ENCODE measurements around the gene PLEKHO2. TPM values are rescaled to one million over a fixed set of nuclear protein-coding genes. Genes with fewer than 3 reads are reported as not detected.

The PLEKHO2 gene
- total and polyA plus RNA-seq, 2 experiments from 2014 or later = 30.7 to 35.3 TPM

GRCh38 chr15:64833690-64834089, 8.0 kb upstream of the PLEKHO2 start:
- Histone ChIP-seq H2AFZ (no peak overlapping the region), H3F3A (ENCODE audit: insufficient read depth) (no peaks in the 10 kb centered on the region), H3K4me1 (ENCODE audit: insufficient read depth) (no peaks in the 10 kb centered on the region), H3K9ac (no peak overlapping the region), H4K20me1 (ENCODE audit: insufficient read depth) (no peaks in the 10 kb centered on the region), H3K4me2 (ENCODE audit: unreplicated experiment) (no peak overlapping the region), H3K9me3 (ENCODE audit: low read depth) (no peaks in the 10 kb centered on the region), H3K36me3 (ENCODE audit: low read depth) (no peaks in the 10 kb centered on the region), H3K79me2 (ENCODE audit: insufficient read depth) (no peaks in the 10 kb centered on the region), H3K27me3 (replicated peaks; ENCODE audit: insufficient read depth) (no peaks in the 10 kb centered on the region), H3K27ac (no peak overlapping the region), H3K9me2 (ENCODE audit: insufficient read depth) (no peaks in the 10 kb centered on the region), H3K4me3 (no peak overlapping the region)
- WGBS, 2 experiments (ENCODE audit: low coverage in 1 of 2, low lambda C conversion rate in 2 of 2, missing lambda C conversion rate in 2 of 2) = 94% methylated on average over 4 of the region's 4 CpGs
- TF ChIP-seq EZH2 (IDR thresholded peaks at IDR 0.05; ENCODE audit: insufficient read depth, poor library complexity, severe bottlenecking) = no peak
- DNase-seq = no peak
- in situ Hi-C loops (cut with MboI) = no loop called here

- Histone ChIP-seq H3K4me1 (ENCODE audit: insufficient read depth) (peaks cover 6% of the 10 kb centered on the region), H3K9me2 (ENCODE audit: insufficient read depth) (no peaks in the 10 kb centered on the region), H4K20me1 (ENCODE audit: insufficient read depth) (no peaks in the 10 kb centered on the region), H3K4me3 (no peak overlapping the region), H3F3A (ENCODE audit: insufficient read depth) (peaks cover 4% of the 10 kb centered on the region; the same call in 1 of the 2 replicates), H3K9me3 (ENCODE audit: low read depth) (no peaks in the 10 kb centered on the region), H3K27ac (no peak overlapping the region; the same call in 1 of the 2 replicates), H3K27me3 (replicated peaks; ENCODE audit: insufficient read depth) (no peaks in the 10 kb centered on the region), H3K4me2 (ENCODE audit: unreplicated experiment) (peak overlapping the region; percentile 21), H3K36me3 (ENCODE audit: low read depth) (no peaks in the 10 kb centered on the region), H2AFZ (peak overlapping the region; percentile 74), H3K79me2 (ENCODE audit: insufficient read depth) (no peaks in the 10 kb centered on the region), H3K9ac (no peak overlapping the region)
- no peak for TF ChIP-seq EZH2 (IDR thresholded peaks at IDR 0.05; ENCODE audit: insufficient read depth, poor library complexity, severe bottlenecking)
- no peak for TF ChIP-seq EZH2phosphoT487 (IDR thresholded peaks at IDR 0.05; ENCODE audit: insufficient read depth, low read depth)
- DNase-seq = no peak
- in situ Hi-C loops (cut with MboI) = no loop called here
- 30 to 37% methylated on average over 14 of the region's 14 CpGs for WGBS, 2 experiments (ENCODE audit: low coverage in 1 of 2, low lambda C conversion rate in 2 of 2, missing lambda C conversion rate in 2 of 2)
Observed at GRCh38 chr15:64836023-64836536, 5.6 kb upstream of the PLEKHO2 start.

- peaks cover 6% of the 10 kb centered on the region; the same call in 1 of the 2 replicates for H3F3A ChIP-seq (ENCODE audit: insufficient read depth)
- no peaks in the 10 kb centered on the region for H4K20me1 ChIP-seq (ENCODE audit: insufficient read depth)
- TF ChIP-seq EZH2phosphoT487 (IDR thresholded peaks at IDR 0.05; ENCODE audit: insufficient read depth, low read depth) (no peak), EZH2 (IDR thresholded peaks at IDR 0.05; ENCODE audit: insufficient read depth, poor library complexity, severe bottlenecking) (no peak)
- no peak overlapping the region for H3K4me3 ChIP-seq
- H3K27me3 ChIP-seq (replicated peaks; ENCODE audit: insufficient read depth) = no peaks in the 10 kb centered on the region
- H3K9ac ChIP-seq = no peak overlapping the region
- in situ Hi-C loops (cut with MboI) = no loop called here
- H3K27ac ChIP-seq = no peak overlapping the region
- peaks cover 8% of the 10 kb centered on the region for H3K79me2 ChIP-seq (ENCODE audit: insufficient read depth)
- H2AFZ ChIP-seq = no peak overlapping the region
- 83 to 100% methylated on average over 1 of the region's 1 CpG for WGBS, 2 experiments (ENCODE audit: low coverage in 1 of 2, low lambda C conversion rate in 2 of 2, missing lambda C conversion rate in 2 of 2)
- DNase-seq = no peak
- H3K4me1 ChIP-seq (ENCODE audit: insufficient read depth) = peaks cover 6% of the 10 kb centered on the region
- H3K9me2 ChIP-seq (ENCODE audit: insufficient read depth) = no peaks in the 10 kb centered on the region
- H3K4me2 ChIP-seq (ENCODE audit: unreplicated experiment) = no peak overlapping the region
- no peaks in the 10 kb centered on the region for H3K9me3 ChIP-seq (ENCODE audit: low read depth)
- no peaks in the 10 kb centered on the region for H3K36me3 ChIP-seq (ENCODE audit: low read depth)
Observed at GRCh38 chr15:64837502-64837901, 4.2 kb upstream of the PLEKHO2 start.

DNA sequence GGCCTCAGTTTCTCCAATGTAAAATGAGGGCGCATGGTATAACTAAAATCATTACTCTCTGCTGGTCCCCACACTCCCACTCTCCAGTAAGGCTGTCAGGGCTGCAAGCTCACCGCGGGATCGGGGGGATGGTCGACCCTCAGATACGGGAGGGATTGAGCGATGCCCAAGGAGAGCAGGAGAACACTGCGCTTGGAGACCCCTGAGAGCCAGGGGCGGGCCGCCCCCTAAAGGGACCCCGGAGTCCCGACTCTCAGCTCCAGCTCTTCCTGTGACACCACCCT, 713 bp upstream of the PLEKHO2 start:
- in situ Hi-C loops (cut with MboI) = no loop called here
- DNase-seq = no peak
- no peaks in the 10 kb centered on the region for H3K27me3 ChIP-seq (replicated peaks; ENCODE audit: insufficient read depth)
- peak overlapping the region; percentile 71 for H3K27ac ChIP-seq
- H4K20me1 ChIP-seq (ENCODE audit: insufficient read depth) = no peaks in the 10 kb centered on the region
- H3K79me2 ChIP-seq (ENCODE audit: insufficient read depth) = peaks cover 43% of the 10 kb centered on the region
- no peaks in the 10 kb centered on the region for H3K9me3 ChIP-seq (ENCODE audit: low read depth)
- TF ChIP-seq EZH2 (IDR thresholded peaks at IDR 0.05; ENCODE audit: insufficient read depth, poor library complexity, severe bottlenecking) (no peak), EZH2phosphoT487 (IDR thresholded peaks at IDR 0.05; ENCODE audit: insufficient read depth, low read depth) (no peak)
- 0% methylated on average over 12 of the region's 12 CpGs for WGBS, 2 experiments (ENCODE audit: low coverage in 1 of 2, low lambda C conversion rate in 2 of 2, missing lambda C conversion rate in 2 of 2)
- H3F3A ChIP-seq (ENCODE audit: insufficient read depth) = peaks cover 9% of the 10 kb centered on the region; the same call in 1 of the 2 replicates
- no peaks in the 10 kb centered on the region for H3K9me2 ChIP-seq (ENCODE audit: insufficient read depth)
- H3K4me1 ChIP-seq (ENCODE audit: insufficient read depth) = peaks cover 30% of the 10 kb centered on the region
- H3K36me3 ChIP-seq (ENCODE audit: low read depth) = no peaks in the 10 kb centered on the region
- H3K9ac ChIP-seq = peak overlapping the region; percentile 85
- peak overlapping the region; percentile 88 for H3K4me3 ChIP-seq
- peak overlapping the region; percentile 96 for H3K4me2 ChIP-seq (ENCODE audit: unreplicated experiment)
- H2AFZ ChIP-seq = peak overlapping the region; percentile 98
